GM18909 (cell line): ENCODE results near the gene CHRDL2.
"Not testable (repeated sequence)": the region's sequence is repeated elsewhere in the genome, so short reads cannot be mapped to it uniquely, and the experiment has no call there.

Source experiments
- ATAC-seq: cut with Tn5 transposase; IDR thresholded peaks from one replicate; pipeline ENCODE4 v1.9.1; 2021; ENCODE audit warnings: mild to moderate bottlenecking; ENCODE audit not compliant: unreplicated experiment, poor library complexity

The CHRDL2 gene, protein sequence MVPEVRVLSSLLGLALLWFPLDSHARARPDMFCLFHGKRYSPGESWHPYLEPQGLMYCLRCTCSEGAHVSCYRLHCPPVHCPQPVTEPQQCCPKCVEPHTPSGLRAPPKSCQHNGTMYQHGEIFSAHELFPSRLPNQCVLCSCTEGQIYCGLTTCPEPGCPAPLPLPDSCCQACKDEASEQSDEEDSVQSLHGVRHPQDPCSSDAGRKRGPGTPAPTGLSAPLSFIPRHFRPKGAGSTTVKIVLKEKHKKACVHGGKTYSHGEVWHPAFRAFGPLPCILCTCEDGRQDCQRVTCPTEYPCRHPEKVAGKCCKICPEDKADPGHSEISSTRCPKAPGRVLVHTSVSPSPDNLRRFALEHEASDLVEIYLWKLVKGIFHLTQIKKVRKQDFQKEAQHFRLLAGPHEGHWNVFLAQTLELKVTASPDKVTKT

DNA sequence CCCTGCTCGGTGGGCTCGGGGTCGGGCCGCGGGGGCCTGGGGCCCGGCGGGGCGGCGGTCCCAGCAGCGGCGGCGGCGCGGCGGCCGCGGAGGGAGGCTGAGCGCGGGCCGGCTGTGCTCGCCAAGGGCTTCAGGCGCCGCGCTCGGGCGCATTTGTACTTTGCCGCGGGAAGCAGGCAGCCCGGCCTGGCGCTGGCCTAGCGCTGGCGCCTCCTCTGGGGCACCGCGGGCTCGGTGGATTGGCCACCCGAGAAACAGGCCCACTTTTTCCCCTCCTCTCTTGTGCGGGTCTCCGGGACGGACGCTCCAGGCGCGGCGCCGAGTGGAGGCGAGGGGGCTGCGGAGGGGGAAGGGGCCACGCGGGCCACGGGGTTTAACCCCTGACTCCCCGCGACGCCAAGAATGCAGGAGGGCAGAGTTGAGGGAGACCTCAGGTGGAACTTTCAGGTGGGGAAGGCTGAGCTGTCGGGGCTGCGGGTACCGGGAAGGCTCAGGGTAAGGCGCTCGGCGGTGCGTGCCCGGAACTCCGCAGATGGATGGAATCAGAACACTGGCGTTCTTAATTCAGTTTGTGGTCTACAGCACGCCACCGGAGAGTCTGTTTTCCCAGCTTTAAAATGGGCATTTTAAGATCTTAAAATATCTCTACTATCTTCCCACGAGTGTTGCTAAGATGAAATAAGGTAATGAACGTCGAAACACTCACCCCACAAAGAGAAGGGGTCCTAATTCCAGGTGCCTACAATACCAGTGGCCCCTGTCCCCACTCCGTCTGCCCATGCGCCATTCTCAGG lies at the start of gene CHRDL2:
TSS of gene CHRDL2 (minus strand) at position 126 of the 794 bp plus-strand sequence. CDS start 538 bp downstream, outside the sequence.
- no peak for ATAC-seq

DNA sequence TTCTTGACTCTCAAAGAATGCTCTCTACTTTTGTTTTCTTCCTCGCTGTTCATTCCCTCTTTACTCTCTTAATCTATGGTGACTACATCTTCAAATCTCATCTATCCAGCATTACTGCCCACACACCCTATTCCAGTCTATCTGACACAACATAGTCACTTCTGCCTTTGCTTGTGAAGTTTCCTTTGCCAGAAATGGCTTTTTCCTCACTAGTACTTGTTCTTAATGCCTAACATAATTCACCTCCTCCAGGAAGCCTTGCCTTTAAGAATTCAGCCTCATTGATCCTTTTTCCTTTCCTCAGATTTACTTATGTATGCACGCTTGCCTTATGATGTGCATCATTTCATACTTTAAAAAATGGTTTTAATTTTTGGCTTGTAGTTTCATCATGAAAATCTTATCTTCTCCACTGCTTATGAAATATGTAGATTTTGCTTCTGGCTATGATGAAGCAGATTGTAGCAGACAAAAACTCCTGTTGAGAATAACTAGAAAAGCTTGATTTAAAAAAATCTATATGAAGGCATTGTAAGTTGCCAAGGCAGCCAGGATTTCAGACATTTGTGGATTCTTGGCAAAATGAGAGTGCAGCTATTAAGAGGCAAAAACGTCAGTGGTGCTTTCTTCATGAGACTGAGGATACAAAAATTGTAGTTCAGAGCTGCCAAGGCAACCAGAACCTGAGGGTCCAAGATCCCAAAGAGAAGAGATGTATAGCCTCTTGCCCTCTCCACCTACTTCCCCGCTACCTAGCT lies 49.2 kb upstream of the CHRDL2 start:
- no peak for ATAC-seq

DNA sequence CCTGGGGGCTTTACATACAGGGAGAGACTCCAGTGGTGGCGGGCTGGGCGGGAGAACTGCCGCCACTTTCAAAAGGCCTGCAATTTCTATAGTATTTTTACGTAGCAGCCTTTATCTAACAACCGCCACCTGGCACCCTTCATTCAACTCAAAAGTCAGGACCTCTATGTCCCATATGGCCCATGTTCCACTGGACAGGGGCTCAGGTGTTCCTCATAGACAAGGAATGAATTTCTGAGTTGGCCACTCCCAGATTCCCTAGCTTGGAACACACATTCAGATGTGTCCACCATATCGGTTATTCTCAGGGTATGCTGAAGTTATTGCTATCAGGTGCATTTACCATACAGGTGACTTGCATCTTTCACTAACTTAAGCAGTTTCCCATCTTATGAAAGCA lies 47.4 kb upstream of the CHRDL2 start:
- no peak for ATAC-seq

DNA sequence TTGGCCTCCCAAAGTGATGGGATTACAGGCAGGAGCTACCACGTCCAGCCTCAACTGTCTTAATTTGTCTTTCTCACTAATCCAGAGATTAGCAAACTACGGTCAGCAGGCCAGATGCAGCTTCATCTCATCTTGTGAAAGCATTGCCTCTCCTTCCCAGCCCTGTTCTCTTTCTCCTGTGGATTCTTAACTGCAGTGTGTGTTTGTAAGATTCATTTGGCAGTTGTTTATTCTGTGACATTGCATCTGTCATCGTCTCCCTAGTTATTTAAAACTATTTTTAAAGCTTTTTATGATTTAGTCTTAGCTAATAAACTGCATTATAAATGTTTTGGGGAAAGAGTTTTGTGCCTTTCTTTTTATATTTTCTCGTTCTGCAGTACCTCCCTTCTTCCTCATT lies 46.7 kb upstream of the CHRDL2 start:
- no peak for ATAC-seq

DNA sequence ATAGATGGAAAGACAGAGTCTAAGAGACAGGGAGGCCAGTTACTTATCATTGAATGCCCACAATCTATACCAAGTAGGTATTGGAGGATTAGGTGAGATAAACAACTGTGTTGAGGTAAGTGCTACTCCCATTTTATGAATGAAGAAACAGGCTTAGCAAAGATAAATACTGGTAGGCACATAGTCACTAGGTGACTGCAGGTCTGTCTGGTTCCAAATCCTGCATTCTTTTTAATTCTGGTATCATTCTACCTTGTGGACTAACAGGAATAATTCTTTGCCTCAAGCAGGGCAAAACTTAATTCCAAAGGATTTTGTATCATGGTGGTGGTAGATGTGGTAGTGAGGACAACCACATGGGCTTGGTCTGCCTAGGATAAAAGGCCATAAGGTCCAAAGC lies 45.8 kb upstream of the CHRDL2 start:
- ATAC-seq, result no peak

DNA sequence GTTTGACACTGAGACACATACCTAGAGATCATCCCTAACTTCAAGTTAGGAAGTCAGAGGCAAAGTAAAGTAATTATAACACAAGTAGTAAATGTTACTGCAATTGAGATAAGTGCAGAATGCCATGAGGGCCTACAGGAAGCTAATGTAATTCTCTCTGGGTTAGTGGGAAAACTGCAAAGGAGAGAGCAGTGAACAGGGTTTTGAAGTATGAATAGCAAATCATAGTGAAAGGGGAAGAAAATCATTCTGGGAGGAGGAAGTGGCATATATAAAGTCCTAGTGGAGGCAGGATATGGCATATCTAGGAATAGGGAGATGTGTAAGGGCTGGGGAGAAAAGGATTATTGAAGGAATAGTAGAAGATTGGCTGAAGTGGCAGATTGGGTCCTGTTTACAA lies 45.3 kb upstream of the CHRDL2 start:
- no peak for ATAC-seq

DNA sequence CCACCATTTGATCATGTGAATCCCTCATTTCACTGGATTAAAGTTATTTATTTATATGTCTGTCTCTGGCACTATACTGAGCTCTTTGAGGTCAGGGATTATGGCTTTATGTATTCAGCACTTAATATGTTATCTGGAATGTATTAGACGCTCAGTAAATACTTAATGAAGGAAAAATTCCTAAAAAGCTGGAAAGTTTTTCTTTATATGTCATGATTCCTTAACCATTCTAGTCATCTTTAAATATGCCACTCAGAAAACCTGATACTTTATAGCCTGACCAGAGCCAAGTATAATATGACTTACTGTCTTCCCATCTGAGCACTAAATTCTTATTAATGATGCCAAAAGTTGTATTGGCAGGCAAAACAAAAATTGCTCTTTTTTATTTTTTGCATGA lies 44.5 kb upstream of the CHRDL2 start:
- ATAC-seq, result no peak

DNA sequence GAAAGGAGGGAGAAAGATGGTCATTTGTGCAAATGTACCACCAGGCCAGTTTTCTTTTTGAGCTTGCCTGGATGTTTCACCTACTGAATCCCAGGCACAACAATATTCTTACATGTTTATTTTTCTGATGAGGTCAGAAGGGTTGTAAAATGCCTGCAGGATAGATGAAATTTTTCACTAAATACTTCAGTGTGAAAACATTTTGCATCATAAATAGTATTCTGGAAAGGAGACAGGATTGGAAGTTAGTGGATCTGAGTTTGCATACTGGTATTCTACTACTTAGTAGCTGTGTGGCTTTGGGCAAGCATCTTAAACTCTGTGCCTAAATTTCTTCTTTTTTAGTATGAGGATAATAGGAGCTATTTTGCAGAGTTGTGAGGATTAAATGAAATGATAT lies 42.2 kb upstream of the CHRDL2 start:
- ATAC-seq, result no peak

DNA sequence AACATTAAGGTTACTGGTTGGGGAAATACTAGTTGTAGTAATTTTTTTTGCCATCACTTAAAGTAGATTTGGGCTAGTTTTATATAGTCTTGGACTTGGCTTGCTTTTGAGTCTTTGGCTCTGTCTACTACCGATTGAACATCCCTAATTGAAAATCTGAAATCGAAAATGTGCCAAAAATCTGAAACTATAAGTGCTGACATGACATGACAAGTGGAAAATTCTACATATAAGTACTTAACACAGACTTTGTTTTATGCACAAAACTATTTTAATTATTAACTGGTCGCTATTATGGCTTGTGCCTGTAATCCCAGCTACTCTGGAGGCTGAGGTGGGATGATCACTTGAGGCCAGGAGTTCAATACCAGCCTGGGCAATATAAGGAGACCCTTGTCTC lies 39.9 kb upstream of the CHRDL2 start:
- ATAC-seq, result no peak

DNA sequence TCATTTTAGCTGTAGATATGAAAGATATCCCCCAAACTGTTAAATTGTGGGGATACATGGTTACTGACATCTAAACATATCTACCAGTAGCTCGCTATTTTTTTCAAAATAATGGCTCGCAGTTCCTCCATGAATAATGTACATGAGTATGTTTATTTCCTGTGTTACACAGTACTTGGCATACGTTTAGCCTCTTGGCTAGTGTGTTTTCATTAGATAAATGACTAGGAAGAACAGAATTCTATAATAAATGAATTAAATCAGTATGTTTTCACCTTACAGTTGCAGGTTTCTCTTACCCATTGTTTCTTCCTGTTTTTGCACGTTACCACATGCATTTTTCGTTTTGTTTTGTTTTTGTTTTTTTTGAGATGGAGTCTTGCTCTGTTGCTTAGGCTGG lies 39.2 kb upstream of the CHRDL2 start:
- ATAC-seq, result no peak

DNA sequence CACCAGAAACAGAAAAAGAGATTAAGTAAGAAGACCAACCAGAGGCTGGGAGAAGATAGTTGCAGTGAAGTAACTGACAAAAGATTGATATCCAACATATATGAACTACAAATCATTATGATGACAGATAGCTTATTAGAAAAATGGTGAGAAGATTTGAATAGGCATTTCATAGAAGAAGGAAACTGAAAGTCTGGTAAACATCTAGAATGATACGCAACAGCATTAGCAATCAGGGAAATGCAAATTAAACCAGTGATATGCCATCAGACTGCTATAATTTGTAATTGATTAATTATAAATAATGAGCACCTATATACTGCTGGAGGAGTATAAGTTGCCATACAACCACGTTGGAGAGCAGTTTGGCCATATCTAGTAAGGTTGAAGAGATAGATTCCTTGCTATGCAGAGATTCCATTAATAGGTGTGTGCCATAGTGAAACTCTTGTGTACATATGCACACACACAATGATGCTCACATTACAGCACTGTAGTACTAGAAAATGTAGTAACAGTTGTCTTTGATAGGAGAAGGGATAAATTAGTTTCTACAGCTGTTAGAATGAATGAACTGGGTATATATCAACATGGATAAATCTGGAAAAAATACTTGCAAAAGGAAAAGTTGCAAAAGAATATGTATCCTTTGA lies 38.0 kb upstream of the CHRDL2 start:
- ATAC-seq, result no peak

DNA sequence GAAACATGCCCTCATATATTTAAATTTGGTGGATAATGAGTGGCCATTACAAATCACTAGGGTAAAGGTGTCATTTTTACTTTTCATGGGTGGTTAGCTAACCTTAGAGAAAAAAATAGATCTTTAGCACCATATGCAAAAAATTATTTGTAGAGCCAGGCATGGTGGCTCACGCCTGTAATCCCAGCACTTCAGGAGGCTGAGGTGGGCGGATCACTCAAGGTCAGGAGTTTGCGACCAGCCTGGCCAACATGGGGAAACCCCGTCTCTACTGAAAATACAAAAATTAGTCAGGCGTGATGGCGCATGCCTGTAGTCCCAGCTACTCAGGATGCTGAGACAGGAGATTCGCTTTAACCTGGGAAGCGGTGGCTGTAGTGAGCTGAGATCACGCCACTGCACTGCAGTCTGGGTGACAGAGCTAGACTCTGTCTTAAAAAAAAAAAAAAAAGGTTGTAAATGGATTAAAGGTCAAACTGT lies 37.0 kb upstream of the CHRDL2 start:
- ATAC-seq, result peak; percentile 60

DNA sequence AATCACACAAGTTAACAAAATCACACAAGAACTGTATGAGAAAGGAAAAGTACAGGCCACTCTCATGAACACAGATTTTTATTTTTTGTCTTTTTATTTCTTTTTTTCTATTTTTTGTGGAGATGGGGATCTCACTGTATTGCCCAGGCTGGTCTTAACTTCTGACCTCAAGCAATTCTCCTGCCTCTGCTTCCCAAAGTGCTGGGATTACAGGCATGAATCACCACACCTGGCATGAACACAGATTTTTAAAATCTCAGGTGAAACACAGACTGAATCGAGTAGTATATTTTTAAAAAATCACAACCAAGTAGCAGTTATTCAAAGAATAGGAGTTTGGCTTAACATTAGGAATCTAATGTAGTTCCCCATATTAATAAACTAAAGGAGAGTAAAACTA lies 35.7 kb upstream of the CHRDL2 start:
- no peak for ATAC-seq

DNA sequence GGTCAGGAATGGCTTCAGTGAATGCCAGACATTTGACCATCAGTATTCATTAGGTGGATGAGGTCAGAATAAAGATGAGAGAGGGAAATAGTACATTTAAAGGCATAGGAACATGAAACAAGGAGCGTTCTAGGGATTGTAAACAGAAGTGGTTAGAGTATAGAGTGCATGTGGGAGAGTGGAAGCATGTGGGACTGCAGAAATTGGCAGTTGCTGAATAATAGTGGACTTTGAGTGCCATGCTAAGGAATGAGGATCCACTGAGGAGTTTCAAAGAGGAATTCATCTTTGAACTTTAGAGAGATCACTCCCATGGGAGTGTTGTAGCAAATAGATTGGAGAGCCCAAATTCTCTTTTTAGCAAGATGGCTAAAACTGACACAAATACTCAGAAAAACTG lies 25.3 kb upstream of the CHRDL2 start:
- ATAC-seq, result no peak

DNA sequence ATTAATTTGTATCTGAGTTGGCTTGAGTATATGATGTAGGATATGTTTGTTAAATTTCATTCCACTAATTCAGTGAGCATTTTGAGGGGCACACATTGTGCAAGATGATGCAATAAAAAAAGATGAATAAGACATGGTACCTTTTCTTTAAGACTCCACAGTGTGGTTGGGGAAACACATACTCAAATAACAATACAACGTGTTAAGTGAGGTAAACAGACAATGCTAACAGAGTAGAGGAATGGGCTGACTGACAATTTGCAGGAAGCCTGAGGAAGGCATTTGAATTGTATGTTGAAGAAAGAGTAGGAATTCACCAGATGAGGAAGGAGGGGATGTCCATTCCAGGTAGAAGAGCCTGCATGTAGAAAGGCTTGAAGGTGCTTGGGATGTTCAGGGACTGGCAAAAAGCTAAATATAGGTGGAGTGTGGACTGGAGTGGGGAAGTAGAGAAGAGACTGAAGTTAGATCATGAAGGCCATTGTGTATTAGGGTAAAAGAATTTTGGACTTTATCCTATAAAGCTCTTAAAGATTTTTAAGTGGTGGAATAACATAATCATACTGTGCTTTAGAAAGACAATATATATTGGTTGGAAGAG lies 24.3 kb upstream of the CHRDL2 start:
- ATAC-seq, result no peak

DNA sequence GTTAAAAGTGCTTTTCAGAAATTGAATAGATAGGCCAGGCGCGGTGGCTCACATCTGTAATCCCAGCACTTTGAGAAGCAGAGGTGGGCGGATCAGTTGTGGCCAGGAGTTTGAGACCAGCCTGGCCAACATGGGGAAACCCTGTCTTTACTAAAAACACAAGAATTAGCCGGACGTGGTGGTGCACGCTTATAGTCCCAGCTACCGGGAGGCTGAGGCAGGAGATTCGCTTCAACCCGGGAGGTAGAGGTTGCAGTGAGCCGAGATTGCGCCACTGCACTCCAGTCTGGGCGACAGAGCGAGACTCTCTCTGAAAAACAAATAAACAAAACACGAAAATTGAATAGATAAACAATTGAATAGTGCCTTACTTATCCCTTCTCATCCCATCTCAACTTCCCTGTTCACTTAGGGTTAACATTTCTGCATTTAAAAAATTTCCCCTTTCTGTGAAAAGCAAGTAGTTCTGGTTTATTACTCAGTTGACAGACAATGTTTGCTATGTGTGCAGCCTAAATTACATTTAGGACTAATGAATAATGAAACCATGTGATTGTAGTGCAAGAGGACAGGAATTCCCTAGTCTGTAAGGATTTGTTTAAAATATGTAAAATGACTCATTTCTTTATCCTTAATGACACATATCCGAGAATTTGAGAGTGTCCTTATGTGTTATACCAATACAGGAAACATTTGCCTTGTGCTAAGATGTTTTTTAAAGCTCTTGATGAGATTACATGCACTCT lies 23.5 kb upstream of the CHRDL2 start:
- no peak for ATAC-seq

DNA sequence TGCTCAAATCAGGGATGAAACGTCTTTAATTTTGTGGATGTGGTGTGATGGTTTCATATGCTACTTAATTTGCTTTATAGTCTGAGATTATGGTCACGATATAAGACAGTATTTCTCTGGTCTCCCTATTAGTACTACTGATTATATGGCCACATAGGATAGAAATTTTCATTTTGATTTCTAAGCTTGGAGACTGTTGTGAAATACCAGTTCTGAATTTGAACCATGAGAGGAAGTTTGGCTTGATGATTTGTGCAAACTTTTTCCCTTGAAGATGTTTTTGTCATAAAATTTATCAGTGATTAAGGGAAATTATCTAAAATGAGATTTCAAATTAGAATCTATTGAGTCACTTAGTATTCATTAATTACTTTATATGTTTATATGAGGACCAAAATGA lies 20.1 kb upstream of the CHRDL2 start:
- no peak for ATAC-seq

DNA sequence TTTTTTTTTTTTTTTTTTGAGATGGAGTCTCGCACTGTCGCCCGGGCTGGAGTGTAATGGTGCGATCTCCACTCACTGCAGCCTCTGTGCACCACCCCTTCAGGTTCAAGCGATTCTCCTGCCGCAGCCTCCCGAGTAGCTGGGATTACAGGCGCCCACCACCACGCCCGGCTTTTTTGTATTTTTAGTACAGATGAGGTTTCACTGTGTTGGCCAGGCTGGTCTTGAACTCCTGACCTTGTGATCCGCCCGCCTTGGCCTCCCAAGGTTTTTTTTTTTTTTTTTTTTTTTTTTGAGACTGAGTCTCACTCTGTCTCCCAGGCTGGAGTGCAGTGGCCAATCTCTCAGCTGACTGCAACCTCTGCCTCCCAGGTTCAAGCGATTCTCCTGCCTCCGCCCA lies 19.4 kb upstream of the CHRDL2 start:
- not testable (repeated sequence) for ATAC-seq

DNA sequence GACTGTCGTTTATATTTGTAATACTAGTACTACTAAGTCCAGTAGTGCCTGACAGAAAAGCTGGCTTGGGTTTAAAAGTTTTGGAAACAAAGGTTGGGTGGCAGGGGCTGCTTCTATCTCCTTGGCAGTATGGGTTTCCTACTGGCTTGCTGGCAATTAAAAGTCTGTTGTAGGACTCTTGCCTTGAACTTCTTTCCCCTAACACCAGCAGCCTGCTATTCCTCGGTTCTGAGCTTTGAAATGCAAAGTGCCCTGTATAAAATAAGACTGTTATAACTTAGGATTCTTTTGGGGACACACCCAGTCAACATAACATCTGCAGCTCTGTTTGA lies 18.7 kb upstream of the CHRDL2 start:
- no peak for ATAC-seq
